ENCODE measurements around the gene LRMDA.
"Not testable (repeated sequence)": the region's sequence is repeated elsewhere in the genome, so short reads cannot be mapped to it uniquely, and the experiment has no call there.

The LRMDA gene

DNA sequence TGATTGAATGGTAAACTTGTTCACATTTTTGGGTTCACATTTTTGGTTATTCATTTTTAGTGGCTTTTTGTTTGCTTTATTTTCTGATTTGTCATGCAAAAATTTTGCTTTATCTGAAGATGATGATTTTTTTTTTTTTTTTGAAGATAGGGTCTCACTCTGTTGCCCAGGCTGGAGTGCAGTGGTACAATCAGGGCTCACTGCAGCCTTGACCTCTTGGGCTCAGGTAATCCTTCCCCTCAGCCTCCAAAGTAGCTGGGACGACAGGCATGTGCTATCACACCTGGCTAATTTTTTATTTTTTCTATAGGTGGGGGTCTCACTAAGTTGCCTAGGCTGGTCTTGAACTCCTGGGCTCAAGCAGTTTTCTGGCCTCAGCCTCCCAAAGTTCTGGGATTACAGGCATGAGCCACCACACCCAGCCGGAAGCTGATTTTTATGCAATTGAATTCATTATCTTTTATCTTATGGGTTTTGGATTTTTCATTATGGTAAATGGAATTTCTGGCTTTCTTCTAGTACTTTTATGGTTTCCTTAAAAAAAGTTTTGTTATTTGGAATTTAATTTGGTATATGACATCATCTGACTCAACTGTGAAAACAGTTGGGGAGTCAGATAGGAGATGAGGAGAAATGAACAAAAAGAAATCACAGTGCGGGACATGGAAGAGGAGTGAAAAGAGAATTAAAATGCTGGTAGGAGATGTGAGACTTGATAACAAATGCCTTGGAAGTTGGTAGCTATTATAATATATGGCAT lies 158.7 kb downstream of the LRMDA start:
- DNase-seq (ENCODE audit: low read depth): no peak

DNA sequence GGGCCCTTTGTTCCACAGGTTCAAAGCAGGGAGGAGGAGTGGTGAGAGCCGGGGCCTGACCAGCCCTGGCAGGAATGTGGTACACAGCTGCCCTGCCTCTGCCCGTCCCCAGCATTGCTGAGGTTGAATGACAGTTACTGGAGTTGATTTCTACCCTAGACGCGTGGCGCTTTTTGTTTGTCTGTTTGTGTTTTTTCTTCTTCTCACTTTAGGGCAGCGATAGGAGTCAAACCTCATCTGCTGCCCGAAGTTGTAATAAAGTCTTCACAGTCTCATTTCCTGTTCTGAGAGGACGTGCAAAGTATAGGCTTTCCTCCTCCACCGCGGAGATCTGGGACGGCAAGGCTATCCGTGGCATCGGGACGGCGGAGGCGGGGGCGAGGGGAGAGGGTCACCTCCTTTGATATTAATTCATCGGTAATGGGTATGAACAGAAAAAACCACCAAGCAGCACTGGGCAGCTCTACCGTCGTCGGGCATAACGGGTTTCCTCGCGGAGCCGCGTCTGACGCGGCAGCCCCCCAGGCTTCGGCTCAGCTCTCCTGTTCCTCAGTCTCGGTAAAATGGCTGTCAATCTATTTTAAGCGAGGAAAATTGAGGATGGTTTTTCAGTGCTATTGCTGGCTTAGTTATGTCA lies 160.8 kb downstream of the LRMDA start:
- no peak for DNase-seq (ENCODE audit: low read depth)

GRCh38 chr10:75592791-75593643 lies 161.6 kb downstream of the LRMDA start:
- no peak for DNase-seq (ENCODE audit: low read depth)

GRCh38 chr10:75593692-75594556 lies 162.5 kb downstream of the LRMDA start:
- DNase-seq (ENCODE audit: low read depth): no peak

DNA sequence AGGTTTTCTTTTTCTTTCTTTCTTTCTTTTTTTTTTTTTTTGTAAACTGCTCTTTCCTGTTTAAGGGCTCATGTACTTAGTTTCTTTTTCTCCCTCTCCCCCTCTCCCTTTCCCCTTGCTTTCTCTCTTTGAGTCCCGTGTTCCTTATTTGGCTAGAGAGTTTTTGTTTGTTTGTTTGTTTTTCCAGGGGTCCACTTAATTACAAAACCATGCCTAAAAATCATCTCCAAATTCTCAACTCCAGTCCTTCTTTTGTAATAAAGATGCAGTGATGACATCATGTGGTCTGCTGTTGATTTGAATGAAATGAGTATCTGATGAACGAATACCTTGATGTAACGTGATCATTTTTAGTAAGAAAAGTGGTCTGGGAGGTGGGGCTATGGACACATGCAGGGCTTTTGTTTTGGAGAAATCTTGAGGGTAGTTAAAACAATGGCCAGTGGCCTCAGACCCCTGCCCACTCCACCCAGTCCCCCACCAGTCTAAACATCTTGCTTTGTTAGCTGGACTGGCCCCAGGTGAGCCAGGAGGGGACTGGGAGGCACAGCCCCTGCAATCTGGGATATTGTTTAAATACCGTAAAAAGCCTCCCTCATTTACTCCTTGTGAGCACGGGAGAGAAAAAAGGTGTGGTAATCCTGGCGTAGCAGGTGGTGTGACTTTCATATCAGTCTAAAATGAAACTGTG lies 165.7 kb downstream of the LRMDA start:
- no peak for DNase-seq (ENCODE audit: low read depth)

GRCh38 chr10:75597773-75598440 lies 166.5 kb downstream of the LRMDA start:
- no peak for DNase-seq (ENCODE audit: low read depth)

- DNase-seq (ENCODE audit: low read depth): no peak
Observed at GRCh38 chr10:75598998-75599397, 167.6 kb downstream of the LRMDA start.

- no peak for DNase-seq (ENCODE audit: low read depth)
Observed at GRCh38 chr10:75599875-75600648, 168.6 kb downstream of the LRMDA start.

- no peak for DNase-seq (ENCODE audit: low read depth)
Observed at GRCh38 chr10:75600833-75601232, 169.4 kb downstream of the LRMDA start.

DNA sequence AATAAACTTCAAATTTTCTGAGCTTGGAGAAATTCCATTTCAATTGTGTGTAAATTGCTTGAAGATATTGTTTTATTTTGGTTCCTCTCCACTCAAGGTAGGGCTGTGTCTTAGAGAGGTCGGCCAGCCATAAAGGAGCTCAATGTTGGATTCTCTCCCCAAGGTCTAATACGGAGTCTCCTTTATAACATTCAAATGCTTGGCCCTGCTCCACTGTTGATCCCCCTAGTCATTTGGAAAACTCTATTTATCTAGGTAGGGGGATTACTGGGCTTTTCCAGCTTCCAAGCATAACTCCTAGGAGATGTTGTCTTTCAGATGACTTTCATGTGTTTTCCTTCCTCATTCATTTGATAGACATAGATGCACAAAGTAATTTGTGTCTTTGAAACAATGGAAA lies 170.9 kb downstream of the LRMDA start:
- DNase-seq (ENCODE audit: low read depth): no peak

DNA sequence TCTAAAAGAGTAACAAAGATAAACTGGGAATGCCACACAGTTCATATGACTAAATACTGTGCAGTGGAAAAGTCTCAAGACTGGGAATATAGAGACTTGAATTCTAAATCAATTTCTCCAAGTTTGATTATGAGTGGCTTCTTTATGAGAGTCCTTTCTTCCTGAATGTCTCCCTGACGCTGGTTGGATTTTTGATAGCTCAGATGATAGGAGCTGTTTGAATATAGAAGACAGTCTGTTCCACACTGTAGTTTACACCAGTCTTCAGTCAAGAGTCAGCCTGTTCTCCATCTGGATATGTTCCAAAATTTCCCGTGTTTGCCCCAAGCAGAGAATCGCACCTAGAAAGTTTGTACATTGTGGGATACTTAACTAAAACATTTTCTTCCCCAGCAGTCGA lies 173.7 kb downstream of the LRMDA start:
- no peak for DNase-seq (ENCODE audit: low read depth)

DNA sequence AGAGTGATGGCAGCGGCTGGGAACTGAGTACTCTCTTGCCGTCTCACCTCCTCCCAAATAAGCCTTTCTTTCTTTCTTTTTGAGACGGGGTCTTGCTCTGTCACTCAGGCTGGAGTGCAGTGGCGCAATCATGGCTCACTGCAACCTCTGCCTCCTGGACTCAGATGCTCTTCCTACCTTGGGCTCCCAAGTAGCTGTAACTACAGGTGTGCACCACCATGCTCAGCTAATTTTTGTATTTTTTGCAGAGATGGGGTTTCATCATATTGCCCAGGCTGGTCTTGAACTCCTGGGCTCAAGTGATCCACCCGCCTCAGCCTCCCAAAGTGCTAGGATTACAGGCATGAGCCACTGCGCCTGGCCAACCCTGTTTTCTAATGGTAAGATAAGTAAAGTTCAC lies 174.4 kb downstream of the LRMDA start:
- not testable (repeated sequence) for DNase-seq (ENCODE audit: low read depth)

DNA sequence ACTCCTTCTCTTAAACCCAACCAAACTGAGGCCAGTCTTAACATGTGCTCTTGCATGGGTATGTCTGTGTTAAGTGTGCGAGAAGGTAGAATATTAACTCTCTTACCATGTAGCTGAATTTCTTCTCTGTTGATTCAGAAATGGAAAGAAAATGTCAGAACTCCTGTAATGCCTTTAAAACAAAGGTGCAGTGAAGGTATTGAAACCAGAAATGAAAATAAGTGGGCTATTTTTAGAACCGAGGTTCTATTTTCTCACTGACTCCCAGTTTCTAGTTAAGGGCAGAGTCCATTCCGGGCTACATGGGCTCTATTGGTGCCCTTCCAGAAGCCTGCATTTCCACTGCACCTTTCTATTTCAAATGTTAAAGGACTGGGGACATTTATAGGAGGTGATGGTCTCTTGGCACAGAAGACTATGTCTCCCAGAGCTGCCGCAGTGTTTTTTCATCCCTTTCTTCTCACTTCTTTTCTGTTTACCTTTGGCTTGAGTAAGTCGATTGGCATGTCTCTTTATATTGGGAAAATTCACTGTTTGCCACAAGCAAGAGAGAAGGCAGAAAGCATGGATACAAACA lies 174.9 kb downstream of the LRMDA start:
- no peak for DNase-seq (ENCODE audit: low read depth)

DNA sequence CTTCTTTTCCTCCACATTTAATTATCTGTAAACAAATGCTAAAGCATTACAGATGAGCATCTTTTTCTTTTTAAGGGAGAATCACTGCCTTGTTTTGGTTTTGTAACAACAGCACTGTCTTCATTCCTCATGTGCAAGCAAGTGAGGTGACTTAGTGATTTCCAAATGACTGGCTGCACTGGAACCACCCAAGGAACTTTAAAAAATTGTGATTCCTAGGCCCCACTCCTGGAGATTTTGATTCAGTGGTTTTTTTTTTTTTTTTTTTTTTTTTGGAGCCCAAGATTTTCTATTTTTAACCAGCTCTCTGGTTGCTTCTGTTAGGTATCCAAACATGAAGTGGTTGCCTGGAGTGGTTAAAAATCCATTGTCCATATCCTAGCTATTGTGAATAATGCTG lies 176.2 kb downstream of the LRMDA start:
- no peak for DNase-seq (ENCODE audit: low read depth)

DNA sequence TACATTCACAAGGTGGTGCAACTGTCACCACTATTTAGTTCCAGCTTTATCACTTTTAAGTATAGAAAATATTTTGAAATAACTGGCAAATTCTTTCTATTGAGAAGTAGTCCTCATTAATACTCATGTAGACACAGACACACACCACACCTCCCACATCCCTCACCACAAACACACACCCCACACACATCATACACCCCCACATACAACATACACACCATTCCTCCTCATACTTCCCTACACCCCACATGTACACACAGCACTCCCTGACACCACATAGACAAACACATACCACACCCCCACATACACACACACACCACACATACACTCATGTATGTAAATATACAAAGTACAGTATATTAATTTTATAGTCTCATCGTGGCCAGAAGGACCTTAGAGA lies 178.8 kb downstream of the LRMDA start:
- no peak for DNase-seq (ENCODE audit: low read depth)

DNA sequence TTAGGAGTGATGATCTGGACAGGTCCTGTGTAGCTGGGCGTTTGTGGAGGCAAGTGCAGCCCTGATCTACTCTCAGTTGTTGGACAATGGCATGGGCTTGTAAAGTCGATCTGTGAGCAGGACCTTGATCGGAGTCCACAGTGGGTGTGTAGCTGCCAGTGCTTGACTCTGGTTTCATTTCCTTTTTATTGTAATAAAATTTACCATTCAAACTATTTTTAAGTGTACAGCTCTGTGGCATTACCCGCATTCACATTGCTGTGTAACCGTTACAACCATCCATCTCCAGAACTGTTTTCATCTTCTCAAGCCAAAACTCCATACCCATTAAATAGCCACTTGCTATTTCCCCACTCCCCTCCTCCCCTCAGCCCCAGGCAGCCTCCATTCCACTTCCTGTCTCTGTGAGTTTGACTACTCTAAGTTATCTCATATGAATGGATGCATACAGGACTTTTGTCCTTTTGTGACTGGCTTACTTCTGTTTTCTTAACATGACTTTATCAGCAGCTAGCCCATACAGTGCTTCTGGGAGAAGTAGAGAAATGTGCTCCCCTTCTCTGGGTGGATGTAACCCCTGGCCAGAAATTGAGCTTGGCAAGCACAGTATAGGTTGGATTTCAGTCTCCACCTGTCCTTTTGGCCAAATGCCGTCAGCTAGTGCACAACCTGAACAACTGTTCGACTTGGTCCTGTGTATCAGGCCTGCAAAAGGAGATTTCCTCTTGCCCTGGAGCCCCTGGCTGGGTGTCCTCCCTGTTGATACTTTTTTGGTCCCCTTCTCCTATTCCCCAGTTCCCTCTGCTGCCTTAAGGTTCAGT lies 180.0 kb downstream of the LRMDA start:
- no peak for DNase-seq (ENCODE audit: low read depth)

GRCh38 chr10:75611993-75612372 lies 180.6 kb downstream of the LRMDA start:
- DNase-seq (ENCODE audit: low read depth): no peak

DNA sequence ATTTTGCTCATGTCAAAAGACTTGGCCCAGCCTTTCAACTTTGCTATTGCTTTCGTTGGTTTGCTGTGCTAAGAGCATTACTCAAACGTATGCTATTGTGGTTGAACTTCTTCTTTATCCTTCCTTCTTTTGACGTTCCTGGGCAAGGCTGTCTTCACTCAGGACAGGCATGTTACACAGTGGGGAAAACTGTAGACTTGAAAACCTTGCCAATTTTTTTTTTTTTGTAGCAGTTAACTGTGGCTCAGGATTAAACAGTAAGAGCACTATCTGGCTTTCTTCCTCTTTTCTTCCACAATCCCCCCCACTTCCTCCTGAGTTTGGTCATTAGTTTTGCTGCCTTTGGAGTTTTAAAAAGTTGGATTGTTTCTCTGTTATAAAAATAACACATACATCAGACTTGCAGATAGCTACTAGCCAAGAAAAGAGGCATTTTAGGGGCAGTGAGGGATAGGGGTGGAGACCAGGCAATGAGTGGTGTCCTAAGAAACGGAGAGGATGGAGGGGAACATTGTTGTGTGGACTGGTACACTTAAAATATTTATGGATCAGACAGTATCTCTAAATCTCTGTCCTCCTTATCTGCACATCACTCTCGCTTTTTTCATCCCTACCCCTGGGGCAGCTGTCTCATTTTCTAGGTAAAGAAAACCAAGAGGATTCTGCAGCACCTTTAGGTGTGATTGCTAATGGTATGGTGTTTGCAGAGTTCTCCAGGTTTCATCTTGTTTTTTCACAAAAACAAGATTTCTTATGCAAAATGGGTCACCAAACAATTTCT lies 181.7 kb downstream of the LRMDA start:
- DNase-seq (ENCODE audit: low read depth): no peak

Data from activated T-cell treated with anti-CD3 and anti-CD28 coated beads for 1 hour (primary cell).